ENCODE data around the gene IZUMO2.

- no peak for TF ChIP-seq CTCF (IDR thresholded peaks at IDR 0.05)
- no peak for TF ChIP-seq POLR2AphosphoS5 (IDR thresholded peaks at IDR 0.05)
- TF ChIP-seq POLR2A (IDR thresholded peaks at IDR 0.05), result no peak
These were observed 21.1 kb upstream of the IZUMO2 start for GRCh38 chr19:50184196-50184595.
